DND-41 (cell line): ENCODE results near the gene PRKAG2.

ENCODE experiments used
- ATAC-seq: fragments of 200-7000 bp; cut with Tn5 transposase; 3 replicates; pipeline ENCODE4 v1.9.1; 2021; ENCODE audit warnings: low read depth; ENCODE audit not compliant: insufficient read depth
- DNase-seq: peaks from one replicate; pipeline ENCODE4 v3.0.0-alpha.2; 2020
- H2AFZ ChIP-seq: 2 replicates; pipeline ENCODE4 v1.6.0; 2012; ENCODE audit warnings: low read depth, low read length
- H3K27ac ChIP-seq: 2 replicates; pipeline ENCODE4 v1.5.1; 2012; ENCODE audit warnings: low read length, inconsistent platforms
- H3K27me3 ChIP-seq: fragments of 200-600 bp; sonication (generic); 2 replicates; pipeline ENCODE4 v1.6.0; 2012; ENCODE audit warnings: low read length, mild to moderate bottlenecking, inconsistent platforms; ENCODE audit not compliant: insufficient read depth, poor library complexity
- H3K36me3 ChIP-seq: 2 replicates; pipeline ENCODE4 v1.5.1; 2012; ENCODE audit warnings: low read length, inconsistent platforms; ENCODE audit not compliant: insufficient read depth
- H3K4me1 ChIP-seq: 2 replicates; pipeline ENCODE4 v1.5.1; 2012; ENCODE audit warnings: mild to moderate bottlenecking, low read length; ENCODE audit not compliant: insufficient read depth
- H3K4me2 ChIP-seq: 2 replicates; pipeline ENCODE4 v1.6.0; 2012; ENCODE audit warnings: mild to moderate bottlenecking, moderate library complexity, low read length, inconsistent platforms; ENCODE audit not compliant: insufficient read depth
- H3K4me3 ChIP-seq, 2 experiments: fragments of 200-600 bp in 1 of 2; shearing (Covaris generic) in 1 of 2; 2 replicates each; pipeline ENCODE4 v1.5.1; 2012 to 2016; ENCODE audit warnings: inconsistent platforms in 2 of 2, low read length in 2 of 2, mild to moderate bottlenecking in 2 of 2, low read depth in 1 of 2, moderate library complexity in 1 of 2
- H3K79me2 ChIP-seq: 2 replicates; pipeline ENCODE4 v1.6.0; 2012; ENCODE audit warnings: low read length, inconsistent platforms; ENCODE audit not compliant: insufficient read depth
- H3K9ac ChIP-seq: 2 replicates; pipeline ENCODE4 v1.6.0; 2012; ENCODE audit warnings: low read depth, mild to moderate bottlenecking, inconsistent platforms, low read length, moderate library complexity
- H3K9me3 ChIP-seq: 2 replicates; pipeline ENCODE4 v1.5.1; 2012; ENCODE audit warnings: low read length, moderate library complexity, mild to moderate bottlenecking, inconsistent platforms; ENCODE audit not compliant: insufficient read depth, severe bottlenecking
- H4K20me1 ChIP-seq: 2 replicates; pipeline ENCODE4 v1.6.0; 2012; ENCODE audit warnings: low read length; ENCODE audit not compliant: insufficient read depth
- EZH2 ChIP-seq: IDR thresholded peaks from 3 replicates; pipeline ENCODE4 v1.6.1; 2012; ENCODE audit warnings: borderline replicate concordance, low read depth, mild to moderate bottlenecking, moderate library complexity, low read length, inconsistent platforms; ENCODE audit not compliant: severe bottlenecking
- TF ChIP-seq, protein P1 (sequence below): IDR thresholded peaks from 2 replicates; pipeline ENCODE4 v1.5.1; 2012; ENCODE audit warnings: borderline replicate concordance, low read length, moderate library complexity, mild to moderate bottlenecking; ENCODE audit not compliant: poor library complexity, severe bottlenecking; ENCODE audit errors: extremely low read depth

The PRKAG2 gene

DNA sequence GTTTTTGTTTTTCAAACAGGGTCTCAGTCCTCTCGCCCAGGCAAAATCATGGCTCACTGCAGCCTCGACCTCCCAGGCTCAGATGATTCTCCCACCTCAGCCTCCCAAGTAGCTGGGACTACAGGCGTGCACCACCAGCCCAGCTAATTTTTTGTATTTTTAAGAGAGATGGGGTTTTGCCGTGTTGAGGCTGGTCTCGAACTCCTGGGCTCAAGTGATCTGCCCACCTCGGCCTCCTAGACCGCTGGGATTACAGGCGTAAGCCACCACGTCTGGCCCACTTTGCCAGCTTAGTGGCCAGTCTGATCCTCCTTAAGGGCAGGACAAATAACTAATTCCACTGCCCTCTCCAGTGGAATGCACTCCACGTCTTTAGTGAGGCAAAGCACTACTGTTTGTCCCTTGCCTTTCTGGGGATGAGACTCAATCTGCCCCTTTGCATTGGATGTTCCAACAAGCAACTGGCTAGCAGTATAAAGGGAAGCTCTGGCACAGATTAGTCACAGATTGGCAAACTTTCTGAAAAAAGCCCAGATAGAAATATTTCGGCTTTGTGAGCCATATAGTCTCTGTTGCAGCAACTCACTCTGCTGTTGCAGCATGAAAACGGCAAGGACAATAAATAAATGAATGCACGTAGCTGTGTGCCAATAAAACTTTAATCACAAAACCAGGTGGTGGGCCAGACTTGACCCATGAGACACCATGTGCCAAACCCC, 213.4 kb downstream of the PRKAG2 start:
- Histone ChIP-seq H3K79me2 (no peaks in the 10 kb centered on the region), H3K9ac (no peak overlapping the region), H4K20me1 (no peaks in the 10 kb centered on the region), H2AFZ (no peak overlapping the region), H3K4me1 (no peaks in the 10 kb centered on the region), H3K4me3 (no peak overlapping the region), H3K27me3 (peaks cover 13% of the 10 kb centered on the region), H3K4me2 (no peak overlapping the region), H3K36me3 (no peaks in the 10 kb centered on the region), H3K27ac (no peak overlapping the region), H3K9me3 (no peaks in the 10 kb centered on the region)
- TF ChIP-seq, protein P1, sequence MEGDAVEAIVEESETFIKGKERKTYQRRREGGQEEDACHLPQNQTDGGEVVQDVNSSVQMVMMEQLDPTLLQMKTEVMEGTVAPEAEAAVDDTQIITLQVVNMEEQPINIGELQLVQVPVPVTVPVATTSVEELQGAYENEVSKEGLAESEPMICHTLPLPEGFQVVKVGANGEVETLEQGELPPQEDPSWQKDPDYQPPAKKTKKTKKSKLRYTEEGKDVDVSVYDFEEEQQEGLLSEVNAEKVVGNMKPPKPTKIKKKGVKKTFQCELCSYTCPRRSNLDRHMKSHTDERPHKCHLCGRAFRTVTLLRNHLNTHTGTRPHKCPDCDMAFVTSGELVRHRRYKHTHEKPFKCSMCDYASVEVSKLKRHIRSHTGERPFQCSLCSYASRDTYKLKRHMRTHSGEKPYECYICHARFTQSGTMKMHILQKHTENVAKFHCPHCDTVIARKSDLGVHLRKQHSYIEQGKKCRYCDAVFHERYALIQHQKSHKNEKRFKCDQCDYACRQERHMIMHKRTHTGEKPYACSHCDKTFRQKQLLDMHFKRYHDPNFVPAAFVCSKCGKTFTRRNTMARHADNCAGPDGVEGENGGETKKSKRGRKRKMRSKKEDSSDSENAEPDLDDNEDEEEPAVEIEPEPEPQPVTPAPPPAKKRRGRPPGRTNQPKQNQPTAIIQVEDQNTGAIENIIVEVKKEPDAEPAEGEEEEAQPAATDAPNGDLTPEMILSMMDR = no peak
- TF ChIP-seq EZH2 = no peak
- ATAC-seq = no peak
- no peak for DNase-seq

DNA sequence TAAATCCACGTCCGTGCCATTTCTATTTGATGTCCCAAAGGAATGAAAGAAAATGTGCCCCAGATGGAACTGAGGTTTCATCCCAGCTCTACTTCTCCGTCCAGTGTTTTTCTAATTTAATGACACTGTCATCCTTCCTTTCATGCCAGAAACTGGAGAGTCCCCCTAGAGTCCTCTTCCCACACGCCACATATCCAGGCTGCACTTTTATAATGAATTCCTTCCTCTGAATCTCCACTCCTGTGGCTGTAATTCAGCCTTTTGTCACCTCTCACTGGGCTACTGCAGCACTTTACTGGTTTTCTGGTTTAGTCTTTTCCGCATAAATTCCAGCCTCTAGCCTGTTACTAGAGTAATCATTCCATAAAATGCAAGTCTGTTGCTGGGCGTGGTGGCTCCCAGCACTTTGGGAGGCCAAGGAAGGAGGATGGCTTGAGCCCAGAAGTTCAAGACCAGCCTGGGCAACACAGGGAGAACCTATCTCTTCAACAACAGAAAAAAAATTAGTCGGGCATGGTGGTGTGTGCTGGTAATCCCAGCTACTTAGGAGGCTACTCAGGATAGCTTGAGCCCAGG, 214.6 kb downstream of the PRKAG2 start:
- DNase-seq (no peak), ATAC-seq (no peak)
- H3K79me2 ChIP-seq = no peaks in the 10 kb centered on the region

DNA sequence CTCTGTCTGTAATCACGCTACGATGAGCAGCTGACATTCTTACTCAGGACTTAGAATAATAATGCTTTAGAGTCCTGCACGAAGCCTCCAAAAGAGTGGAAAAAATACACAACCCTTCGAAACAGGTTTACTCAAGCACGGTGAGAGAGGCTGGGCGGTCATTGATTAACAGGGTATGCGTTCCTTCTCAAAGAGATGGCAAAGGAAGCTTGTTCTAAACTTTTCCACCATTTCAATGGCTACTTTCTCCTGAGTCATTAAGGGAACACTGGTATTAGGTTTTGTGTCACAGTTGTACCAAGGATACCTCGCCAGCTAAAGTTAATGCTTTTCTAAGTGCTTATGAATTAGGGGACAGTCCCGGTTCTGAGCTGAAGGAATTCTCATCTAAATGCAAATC, 215.3 kb downstream of the PRKAG2 start:
- Histone ChIP-seq H2AFZ (no peak overlapping the region), H3K4me2 (no peak overlapping the region), H3K9me3 (no peaks in the 10 kb centered on the region), H3K36me3 (no peaks in the 10 kb centered on the region), H3K4me3 (no peak overlapping the region), H3K79me2 (no peaks in the 10 kb centered on the region), H3K27ac (no peak overlapping the region), H3K9ac (no peak overlapping the region), H3K27me3 (peaks cover 14% of the 10 kb centered on the region), H4K20me1 (no peaks in the 10 kb centered on the region), H3K4me1 (no peaks in the 10 kb centered on the region)
- ATAC-seq (no peak), DNase-seq (no peak)
- TF ChIP-seq, protein P1 = no peak
- TF ChIP-seq EZH2 = no peak

More for the DNA sequence above, 214.6 kb downstream of the PRKAG2 start:
- no peak overlapping the region for H3K4me3 ChIP-seq
- no peaks in the 10 kb centered on the region for H3K4me1 ChIP-seq
- no peak for TF ChIP-seq EZH2
- TF ChIP-seq, protein P1 = no peak
- peaks cover 14% of the 10 kb centered on the region for H3K27me3 ChIP-seq
- no peak overlapping the region for H3K4me2 ChIP-seq
- no peak overlapping the region for H2AFZ ChIP-seq
- no peak overlapping the region for H3K9ac ChIP-seq
- no peaks in the 10 kb centered on the region for H3K36me3 ChIP-seq
- no peaks in the 10 kb centered on the region for H3K9me3 ChIP-seq
- H4K20me1 ChIP-seq = no peaks in the 10 kb centered on the region
- H3K27ac ChIP-seq = no peak overlapping the region
